MG63 (cell line): Measurements from ENCODE around the gene PRKRA. TPM values are rescaled to one million over a fixed set of nuclear protein-coding genes. Genes with fewer than 3 reads are reported as not detected.
A peak's percentile ranks its signal among the peaks of the same experiment; 100 is the strongest.

ENCODE experiments used
- DNase-seq: peaks from one replicate; pipeline ENCODE4 v3.0.0-alpha.2; 2020
- H3K27me3 ChIP-seq: fragments of 250-450 bp; sonication (Bioruptor Pico); 2 replicates; pipeline ENCODE4 v1.5.1; 2020; ENCODE audit warnings: mild to moderate bottlenecking, moderate library complexity
- H3K36me3 ChIP-seq: fragments of 250-450 bp; sonication (Bioruptor Pico); 2 replicates; pipeline ENCODE4 v1.5.1; 2020; ENCODE audit warnings: mild to moderate bottlenecking, moderate library complexity
- H3K4me3 ChIP-seq: fragments of 250-450 bp; sonication (Bioruptor Pico); 2 replicates; pipeline ENCODE4 v1.5.1; 2020; ENCODE audit warnings: mild to moderate bottlenecking, moderate library complexity
- H3K9me3 ChIP-seq: fragments of 250-450 bp; sonication (Bioruptor Pico); 2 replicates; pipeline ENCODE4 v1.5.1; 2020; ENCODE audit warnings: mild to moderate bottlenecking, moderate library complexity
- total RNA-seq: library from RNA; depleted of rRNA; stranded (reverse); fragments of >200 nt; shearing (Covaris generic); gene quantifications from 2 replicates; pipeline ENCODE4 v1.2.3, GENCODE V29; 2014; ENCODE audit warnings: low replicate concordance; rRNA removed

The PRKRA gene
- total RNA-seq, 1 experiment from 2014 or later, result 75.7 TPM

GRCh38 chr2:178397002-178397605 lies 53.9 kb downstream of the PRKRA start:
- H3K9me3 ChIP-seq, result no peaks in the 10 kb centered on the region
- H3K4me3 ChIP-seq, result no peak overlapping the region
- no peaks in the 10 kb centered on the region for H3K36me3 ChIP-seq
- no peaks in the 10 kb centered on the region for H3K27me3 ChIP-seq
- no peak for DNase-seq

DNA sequence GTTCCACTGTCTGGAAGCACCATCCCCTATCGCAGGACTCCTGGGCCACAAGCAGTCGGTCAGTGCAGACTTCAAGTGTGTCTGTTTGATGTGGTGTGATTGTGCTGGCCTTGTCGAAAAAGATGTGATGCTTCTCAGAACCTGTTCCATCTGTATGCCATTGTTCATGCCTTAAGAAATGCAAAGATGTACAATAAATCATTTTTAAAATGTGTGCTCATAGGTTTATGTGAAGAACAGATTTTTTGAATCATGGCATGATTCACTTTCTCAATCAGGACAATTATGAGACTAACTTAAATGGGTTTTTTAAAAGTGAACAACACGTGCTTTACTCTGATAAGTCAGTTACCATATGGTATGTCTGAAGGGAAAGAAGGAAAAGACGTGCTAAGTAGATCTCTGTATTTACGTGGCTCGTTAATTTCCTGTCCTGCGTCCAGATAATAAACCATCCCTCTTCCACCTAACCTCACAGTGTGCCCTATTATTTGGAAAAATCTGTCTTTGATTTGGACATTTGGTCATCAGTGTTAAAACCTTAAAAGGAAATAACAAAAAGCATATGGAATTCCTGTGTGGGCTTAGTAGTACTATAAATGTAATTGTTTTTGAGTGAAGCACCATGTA lies 54.9 kb downstream of the PRKRA start:
- H3K4me3 ChIP-seq, result no peak overlapping the region
- DNase-seq, result no peak
- H3K27me3 ChIP-seq, result no peaks in the 10 kb centered on the region
- no peaks in the 10 kb centered on the region for H3K36me3 ChIP-seq
- no peaks in the 10 kb centered on the region for H3K9me3 ChIP-seq

DNA sequence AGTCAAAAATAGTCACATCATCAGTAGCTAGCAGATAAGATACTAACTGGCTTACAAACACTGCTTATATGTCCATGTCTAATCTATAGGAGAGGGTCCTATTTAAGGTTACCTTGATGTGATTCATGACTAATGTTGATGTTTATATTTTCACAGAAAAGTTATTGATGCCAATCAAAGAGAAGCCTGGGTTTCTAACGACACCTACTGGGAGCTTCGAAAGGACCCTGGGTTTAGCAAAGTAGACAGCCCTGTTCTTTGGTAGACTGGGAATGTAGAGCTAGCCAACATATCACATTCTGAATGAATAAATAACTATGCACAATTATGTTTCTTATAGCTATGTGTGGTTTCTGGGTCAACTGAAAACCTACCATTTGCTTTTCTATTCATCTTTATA lies 55.7 kb downstream of the PRKRA start:
- no peaks in the 10 kb centered on the region for H3K27me3 ChIP-seq
- DNase-seq, result no peak
- no peaks in the 10 kb centered on the region for H3K36me3 ChIP-seq

DNA sequence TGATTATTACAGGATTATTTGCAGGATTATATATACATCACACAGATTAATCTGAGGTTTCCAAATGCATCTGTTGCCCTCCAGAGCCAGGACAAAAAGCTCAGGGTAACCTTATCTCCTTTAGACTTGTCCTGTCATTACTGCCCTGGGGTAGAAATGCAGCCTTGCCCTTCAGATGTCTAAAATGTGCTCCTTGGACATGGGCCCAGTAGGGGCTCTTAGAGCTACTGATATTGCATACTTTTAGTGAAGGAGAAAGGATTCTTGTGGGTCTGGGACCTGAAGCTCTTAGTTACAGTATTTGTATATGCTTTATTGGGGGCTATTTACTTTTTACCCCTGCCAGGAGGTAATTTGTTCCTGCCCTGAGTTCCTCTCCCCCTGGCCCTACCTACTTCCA lies 56.1 kb downstream of the PRKRA start:
- H3K27me3 ChIP-seq, result no peaks in the 10 kb centered on the region
- H3K36me3 ChIP-seq, result no peaks in the 10 kb centered on the region
- no peak for DNase-seq
- no peak overlapping the region for H3K4me3 ChIP-seq
- no peaks in the 10 kb centered on the region for H3K9me3 ChIP-seq

More for the DNA sequence above, 55.7 kb downstream of the PRKRA start:
- no peaks in the 10 kb centered on the region for H3K9me3 ChIP-seq
- H3K4me3 ChIP-seq, result no peak overlapping the region

DNA sequence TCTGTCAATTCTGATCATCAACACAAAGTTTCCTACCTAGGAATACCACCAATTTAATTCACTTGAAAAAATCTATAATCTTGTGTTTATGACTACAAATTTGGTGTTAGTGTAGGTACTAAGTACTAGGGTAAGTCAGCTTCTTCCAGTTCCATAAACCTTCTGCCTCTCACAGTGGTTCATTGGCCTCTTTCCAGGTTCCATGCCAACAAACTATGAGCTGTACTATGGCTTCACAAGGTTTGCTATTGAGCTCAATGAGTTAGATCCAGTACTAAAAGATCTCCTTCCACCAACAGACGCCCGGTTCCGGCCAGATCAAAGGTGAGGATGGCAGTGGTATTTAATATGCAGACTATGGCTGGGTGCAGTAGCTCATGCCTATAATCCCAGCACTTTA lies 58.8 kb downstream of the PRKRA start:
- no peaks in the 10 kb centered on the region for H3K27me3 ChIP-seq
- H3K4me3 ChIP-seq, result no peak overlapping the region
- H3K9me3 ChIP-seq, result no peaks in the 10 kb centered on the region
- peak; percentile 61 for DNase-seq
- H3K36me3 ChIP-seq, result no peaks in the 10 kb centered on the region

- H3K36me3 ChIP-seq, result no peaks in the 10 kb centered on the region
- no peak overlapping the region for H3K4me3 ChIP-seq
- H3K27me3 ChIP-seq, result no peaks in the 10 kb centered on the region
- DNase-seq, result no peak
- H3K9me3 ChIP-seq, result no peaks in the 10 kb centered on the region
These were observed 59.3 kb downstream of the PRKRA start for GRCh38 chr2:178391701-178392100.

DNA sequence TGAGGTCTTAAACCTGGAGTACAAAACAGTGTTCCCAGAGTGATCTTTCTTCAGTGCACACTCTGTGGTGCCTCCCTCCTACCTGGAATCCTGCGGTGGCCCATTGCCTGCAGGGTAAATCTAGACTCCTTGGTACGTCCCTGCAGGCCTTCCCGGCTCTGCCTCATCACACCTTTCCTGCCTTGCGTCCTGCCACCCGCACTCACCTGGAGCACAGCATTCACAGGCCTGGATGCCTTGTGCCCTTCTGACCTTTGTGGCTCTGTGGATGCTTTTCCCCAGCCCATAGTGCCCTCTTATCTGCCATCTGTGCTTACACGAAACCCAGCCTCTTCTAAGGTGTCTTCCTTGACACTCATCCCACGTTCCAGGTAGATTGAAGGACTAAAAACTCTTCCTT lies 62.7 kb downstream of the PRKRA start:
- Histone ChIP-seq H3K36me3 (no peaks in the 10 kb centered on the region), H3K27me3 (no peaks in the 10 kb centered on the region), H3K4me3 (no peak overlapping the region), H3K9me3 (no peaks in the 10 kb centered on the region)
- DNase-seq, result no peak

DNA sequence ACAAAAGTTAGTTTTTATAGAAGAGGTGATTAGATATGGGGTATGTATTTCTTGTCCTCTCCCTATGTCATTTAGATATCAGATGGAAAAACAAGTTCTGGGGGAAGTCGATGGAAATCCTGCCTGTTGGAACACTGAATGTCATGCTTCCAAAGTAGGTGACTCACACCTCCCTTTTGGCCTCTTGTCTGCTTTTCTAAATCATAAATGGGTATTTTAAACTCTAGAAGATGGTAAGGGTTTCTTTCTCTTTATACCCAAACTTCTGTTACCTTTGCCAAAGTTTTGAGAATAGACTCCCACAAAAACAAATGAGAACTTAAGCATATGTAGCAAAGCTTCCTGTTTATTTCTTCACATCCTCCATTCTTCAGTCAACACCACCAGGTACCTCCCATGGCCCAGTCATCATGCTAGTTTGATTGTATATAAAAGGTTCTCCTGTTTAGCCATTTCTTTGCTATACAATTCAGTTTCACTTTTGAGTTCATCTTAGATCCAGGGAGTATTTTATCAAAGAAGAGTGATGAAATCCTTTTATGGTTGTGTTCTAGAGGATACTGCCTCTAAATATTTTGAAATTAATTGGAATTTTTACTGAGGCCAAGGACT lies 63.9 kb downstream of the PRKRA start:
- Histone ChIP-seq H3K36me3 (no peaks in the 10 kb centered on the region), H3K27me3 (no peaks in the 10 kb centered on the region), H3K9me3 (no peaks in the 10 kb centered on the region), H3K4me3 (no peak overlapping the region)
- no peak for DNase-seq

- no peaks in the 10 kb centered on the region for H3K9me3 ChIP-seq
- DNase-seq, result no peak
- H3K4me3 ChIP-seq, result no peak overlapping the region
- no peaks in the 10 kb centered on the region for H3K27me3 ChIP-seq
- H3K36me3 ChIP-seq, result no peaks in the 10 kb centered on the region
These were observed 65.3 kb downstream of the PRKRA start for GRCh38 chr2:178385595-178386148.

GRCh38 chr2:178383718-178384117 lies 67.3 kb downstream of the PRKRA start:
- H3K9me3 ChIP-seq, result no peaks in the 10 kb centered on the region
- H3K27me3 ChIP-seq, result no peaks in the 10 kb centered on the region
- no peaks in the 10 kb centered on the region for H3K36me3 ChIP-seq
- no peak overlapping the region for H3K4me3 ChIP-seq
- DNase-seq, result no peak

Other genes with a start within 250 kb of the PRKRA start
- 0.59 and 1.4 TPM in 2 replicates for gene PJVK, start 203 bp upstream of the PRKRA start, total RNA-seq
- 17.2 and 21.6 TPM in 2 replicates for gene FKBP7, start 27.4 kb upstream of the PRKRA start, total RNA-seq
- 14.8 and 23.7 TPM in 2 replicates for gene PLEKHA3, start 29.3 kb upstream of the PRKRA start, total RNA-seq